Progenitor cell of endocrine pancreas (in vitro differentiated cells): ENCODE data around the gene FMC1. TPM values are rescaled to one million over a fixed set of nuclear protein-coding genes. Genes with fewer than 3 reads are reported as not detected.

ENCODE experiments used
- DNase-seq: peaks from one replicate; pipeline ENCODE4 v3.0.0; 2021; ENCODE audit warnings: low spot score; ENCODE audit not compliant: unreplicated experiment
- H3K27ac Mint-ChIP-seq: 2 replicates; pipeline ENCODE4 v1.8.0; 2021; ENCODE audit warnings: mild to moderate bottlenecking, moderate library complexity, mixed read lengths
- H3K27me3 Mint-ChIP-seq: 2 replicates; pipeline ENCODE4 v1.8.0; 2021; ENCODE audit warnings: mixed read lengths
- H3K36me3 Mint-ChIP-seq: 2 replicates; pipeline ENCODE4 v1.8.0; 2022; ENCODE audit warnings: mixed read lengths; ENCODE audit not compliant: insufficient read depth
- H3K4me1 Mint-ChIP-seq: 2 replicates; pipeline ENCODE4 v1.8.0; 2021; ENCODE audit warnings: low read depth, mixed read lengths
- H3K4me3 Mint-ChIP-seq: 2 replicates; pipeline ENCODE4 v1.8.0; 2021; ENCODE audit warnings: low read depth, mild to moderate bottlenecking, moderate library complexity, mixed read lengths
- H3K9me3 Mint-ChIP-seq: 2 replicates; pipeline ENCODE4 v1.8.0; 2021; ENCODE audit warnings: low read depth, mixed read lengths
- total RNA-seq: library from RNA; stranded (reverse); gene quantifications from 2 replicates; pipeline ENCODE4 v1.2.1, GENCODE V29; 2021
- TF ChIP-seq, protein P1 (sequence below): fragments of 200-600 bp; sonication (generic); IDR thresholded peaks from one replicate; pipeline ENCODE4 v1.5.0; 2021; ENCODE audit warnings: antibody characterized with exemption, mild to moderate bottlenecking; ENCODE audit not compliant: unreplicated experiment

FMC1 gene
- total RNA-seq, 1 donor from 2014 or later: 17.9 TPM

DNA sequence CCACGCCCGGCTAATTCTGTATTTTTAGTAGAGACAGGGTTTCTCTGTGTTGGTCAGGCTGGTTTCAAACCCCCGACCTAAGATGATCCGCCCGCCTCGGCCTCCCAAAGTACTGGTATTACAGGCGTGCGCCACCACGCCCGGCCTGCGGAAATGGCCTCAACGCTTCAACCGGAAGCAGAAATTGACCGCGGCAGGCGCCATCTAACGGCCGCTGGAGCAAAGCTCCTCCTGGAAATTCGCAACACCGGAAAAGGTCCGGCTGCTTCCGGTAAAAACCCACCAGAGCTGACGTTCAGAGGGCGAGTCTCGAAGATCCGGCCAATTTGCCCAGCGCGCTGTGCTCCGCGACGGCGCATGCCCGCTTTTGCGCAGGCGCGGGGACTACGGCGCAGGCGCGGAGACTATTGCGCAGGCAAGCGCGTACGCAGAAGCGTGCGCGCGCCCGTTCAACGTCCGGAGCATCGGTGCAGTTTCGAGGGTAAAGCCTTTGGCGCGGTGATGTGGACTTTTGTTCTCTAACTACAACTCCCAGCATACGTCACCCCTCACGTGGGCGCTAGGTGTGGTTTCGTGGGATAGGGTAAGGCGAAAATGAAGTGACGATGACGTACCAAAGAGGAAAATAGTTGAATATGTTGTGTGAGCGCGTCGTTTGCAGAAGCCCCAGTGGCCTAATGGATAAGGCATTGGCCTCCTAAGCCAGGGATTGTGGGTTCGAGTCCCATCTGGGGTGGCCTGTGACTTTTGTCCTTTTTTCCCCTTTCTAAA is 915 bp upstream of the FMC1 start:
- Mint-ChIP-seq H3K27ac (peak overlapping the region; percentile 100), H3K27me3 (no peaks in the 10 kb centered on the region), H3K36me3 (peaks cover 6% of the 10 kb centered on the region), H3K9me3 (peaks cover 5% of the 10 kb centered on the region), H3K4me1 (peaks cover 11% of the 10 kb centered on the region), H3K4me3 (peak overlapping the region; percentile 94)
- TF ChIP-seq, protein P1, sequence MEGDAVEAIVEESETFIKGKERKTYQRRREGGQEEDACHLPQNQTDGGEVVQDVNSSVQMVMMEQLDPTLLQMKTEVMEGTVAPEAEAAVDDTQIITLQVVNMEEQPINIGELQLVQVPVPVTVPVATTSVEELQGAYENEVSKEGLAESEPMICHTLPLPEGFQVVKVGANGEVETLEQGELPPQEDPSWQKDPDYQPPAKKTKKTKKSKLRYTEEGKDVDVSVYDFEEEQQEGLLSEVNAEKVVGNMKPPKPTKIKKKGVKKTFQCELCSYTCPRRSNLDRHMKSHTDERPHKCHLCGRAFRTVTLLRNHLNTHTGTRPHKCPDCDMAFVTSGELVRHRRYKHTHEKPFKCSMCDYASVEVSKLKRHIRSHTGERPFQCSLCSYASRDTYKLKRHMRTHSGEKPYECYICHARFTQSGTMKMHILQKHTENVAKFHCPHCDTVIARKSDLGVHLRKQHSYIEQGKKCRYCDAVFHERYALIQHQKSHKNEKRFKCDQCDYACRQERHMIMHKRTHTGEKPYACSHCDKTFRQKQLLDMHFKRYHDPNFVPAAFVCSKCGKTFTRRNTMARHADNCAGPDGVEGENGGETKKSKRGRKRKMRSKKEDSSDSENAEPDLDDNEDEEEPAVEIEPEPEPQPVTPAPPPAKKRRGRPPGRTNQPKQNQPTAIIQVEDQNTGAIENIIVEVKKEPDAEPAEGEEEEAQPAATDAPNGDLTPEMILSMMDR: peak; percentile 88
- peak; percentile 92 for DNase-seq

DNA sequence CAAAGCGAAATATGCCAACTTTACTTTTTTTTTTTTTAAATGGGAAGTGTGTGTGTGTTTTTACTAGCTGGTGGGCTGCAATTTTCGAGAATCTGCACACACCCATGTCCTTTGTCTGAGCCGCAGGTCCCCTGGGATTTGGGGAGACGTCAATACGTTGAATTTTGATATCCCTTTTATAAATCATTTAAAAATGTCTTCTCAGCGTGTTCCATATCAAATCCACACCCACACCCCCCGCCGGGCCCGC is 404 bp upstream of the FMC1 start:
- H3K4me1 Mint-ChIP-seq: peaks cover 11% of the 10 kb centered on the region
- H3K4me3 Mint-ChIP-seq: peak overlapping the region; percentile 94

DNA sequence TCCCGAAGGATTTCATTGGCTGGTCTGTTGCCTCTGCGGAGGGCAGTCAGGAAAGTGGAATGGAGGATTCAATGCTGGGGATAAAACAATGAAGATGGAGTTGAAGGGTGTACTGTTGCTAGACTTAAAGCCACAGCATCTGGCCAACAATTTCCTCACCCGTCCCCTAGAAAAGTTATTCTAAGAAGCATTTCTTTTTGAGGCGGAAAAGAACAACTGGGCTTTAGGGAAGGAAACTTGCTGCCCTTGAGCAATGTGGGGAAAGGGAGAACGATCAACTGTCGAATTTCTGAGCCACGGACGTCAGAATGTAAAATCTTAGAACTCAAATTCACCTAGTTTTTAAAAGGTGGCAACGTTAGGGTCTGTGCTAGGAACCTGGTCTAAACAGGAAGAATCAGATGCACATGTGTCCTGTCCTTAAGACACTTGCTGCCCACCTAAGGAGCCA is 664 bp downstream of the FMC1 start:
- Mint-ChIP-seq H3K27ac (peak overlapping the region; percentile 100), H3K36me3 (peaks cover 11% of the 10 kb centered on the region), H3K27me3 (no peaks in the 10 kb centered on the region), H3K9me3 (peaks cover 5% of the 10 kb centered on the region), H3K4me3 (peak overlapping the region; percentile 94), H3K4me1 (peaks cover 11% of the 10 kb centered on the region)
- no peak for DNase-seq
- TF ChIP-seq, protein P1: no peak

More for the DNA sequence above, 404 bp upstream of the FMC1 start:
- H3K36me3 Mint-ChIP-seq: peaks cover 8% of the 10 kb centered on the region
- no peak for DNase-seq
- H3K27me3 Mint-ChIP-seq: no peaks in the 10 kb centered on the region
- H3K27ac Mint-ChIP-seq: peak overlapping the region; percentile 100
- peaks cover 5% of the 10 kb centered on the region for H3K9me3 Mint-ChIP-seq
- TF ChIP-seq, protein P1: no peak

DNA sequence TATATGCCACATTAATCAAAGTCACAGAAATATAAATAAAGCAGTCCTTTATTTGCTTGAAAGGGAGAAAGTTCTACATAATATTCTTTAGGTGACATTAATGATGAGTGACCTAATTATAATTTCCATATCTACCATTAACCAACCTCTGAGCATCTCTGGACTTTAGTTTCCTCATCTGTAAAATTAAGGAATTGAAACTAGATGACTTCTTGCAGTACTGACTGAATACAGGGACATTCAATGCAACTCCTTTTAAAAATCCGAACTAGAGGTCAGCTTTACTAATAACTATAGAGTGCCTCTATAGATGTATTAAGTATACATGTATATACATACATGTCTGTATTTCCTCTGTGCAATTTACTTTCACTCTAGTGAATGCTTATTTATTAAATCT is 3.9 kb downstream of the FMC1 start:
- Mint-ChIP-seq H3K27ac (no peak overlapping the region), H3K4me1 (peaks cover 11% of the 10 kb centered on the region), H3K9me3 (no peaks in the 10 kb centered on the region)

DNA sequence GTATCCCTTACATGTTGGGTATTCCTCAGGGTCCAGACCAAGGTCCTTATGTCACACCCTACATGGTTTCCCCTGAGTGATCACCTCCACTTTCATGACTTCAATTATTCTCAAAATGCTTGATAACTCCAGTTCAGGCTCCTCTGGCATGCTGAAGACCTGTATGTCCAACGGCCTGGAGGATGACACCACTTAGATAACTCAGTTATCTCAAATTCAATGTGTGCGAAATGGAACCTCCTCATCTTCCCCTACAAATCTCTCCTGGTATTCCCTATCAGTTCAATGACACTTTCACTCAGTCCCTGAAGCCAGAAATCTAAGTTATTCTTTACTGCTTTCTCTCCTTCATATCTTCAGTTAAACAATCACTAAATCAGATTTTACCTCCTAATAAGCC is 9.9 kb downstream of the FMC1 start:
- TF ChIP-seq, protein P1: no peak
- no peak for DNase-seq
- H3K9me3 Mint-ChIP-seq: no peaks in the 10 kb centered on the region
- no peak overlapping the region for H3K4me3 Mint-ChIP-seq
- no peaks in the 10 kb centered on the region for H3K27me3 Mint-ChIP-seq
- H3K27ac Mint-ChIP-seq: no peak overlapping the region
- H3K4me1 Mint-ChIP-seq: no peaks in the 10 kb centered on the region
- H3K36me3 Mint-ChIP-seq: peaks cover 23% of the 10 kb centered on the region

More for the DNA sequence above, 3.9 kb downstream of the FMC1 start:
- TF ChIP-seq, protein P1: no peak
- no peak for DNase-seq
- no peak overlapping the region for H3K4me3 Mint-ChIP-seq
- H3K27me3 Mint-ChIP-seq: no peaks in the 10 kb centered on the region
- H3K36me3 Mint-ChIP-seq: peaks cover 18% of the 10 kb centered on the region
